HG02852 (cell line): ENCODE data around the gene DOCK9.

Experiments
- ATAC-seq: cut with Tn5 transposase; IDR thresholded peaks from one replicate; pipeline ENCODE4 v1.9.1; 2021; ENCODE audit warnings: mild to moderate bottlenecking, moderate library complexity; ENCODE audit not compliant: unreplicated experiment

Gene DOCK9

DNA sequence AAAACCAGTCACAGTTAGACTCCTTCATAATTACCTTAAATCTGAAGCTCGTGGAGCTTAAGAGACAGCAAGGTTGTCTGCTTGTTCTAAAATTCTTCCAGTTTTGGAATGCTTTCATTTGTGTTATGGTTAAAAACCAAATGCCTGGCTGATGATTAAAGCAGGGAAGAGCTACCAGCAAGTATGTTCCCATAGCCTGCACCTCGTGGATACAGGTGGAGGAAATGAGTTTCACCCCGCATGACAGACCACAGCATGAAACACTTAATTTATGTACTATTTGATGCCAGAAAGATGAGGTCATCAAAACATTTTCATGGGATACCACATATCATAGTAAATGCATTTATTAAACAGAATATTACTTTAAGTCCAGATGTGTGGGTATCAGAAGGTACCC is 416 bp upstream of the DOCK9 start:
- no peak for ATAC-seq

- no peak for ATAC-seq
These were observed 923 bp downstream of the DOCK9 start for GRCh38 chr13:98976941-98977340.

DNA sequence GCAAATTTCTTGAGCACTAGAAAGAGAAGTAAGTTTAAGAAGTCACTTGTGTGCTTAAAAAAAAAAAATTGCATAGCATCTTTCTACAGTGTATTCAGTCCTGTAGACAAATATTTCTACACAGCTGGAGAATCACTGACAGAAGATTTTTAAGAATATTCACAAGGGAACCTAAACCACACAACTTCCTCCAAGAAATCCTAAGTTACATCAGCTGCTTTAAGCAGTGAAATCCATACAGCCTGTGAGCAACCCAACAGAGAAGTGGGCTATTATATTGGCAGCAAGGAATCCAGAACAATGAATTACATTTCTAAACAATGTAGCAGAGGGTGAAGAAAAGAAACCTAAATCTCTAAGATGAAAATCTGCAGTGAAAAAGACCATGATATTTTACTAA is 1.5 kb downstream of the DOCK9 start:
- ATAC-seq = no peak

GRCh38 chr13:98975822-98976261 is 2.0 kb downstream of the DOCK9 start:
- no peak for ATAC-seq

DNA sequence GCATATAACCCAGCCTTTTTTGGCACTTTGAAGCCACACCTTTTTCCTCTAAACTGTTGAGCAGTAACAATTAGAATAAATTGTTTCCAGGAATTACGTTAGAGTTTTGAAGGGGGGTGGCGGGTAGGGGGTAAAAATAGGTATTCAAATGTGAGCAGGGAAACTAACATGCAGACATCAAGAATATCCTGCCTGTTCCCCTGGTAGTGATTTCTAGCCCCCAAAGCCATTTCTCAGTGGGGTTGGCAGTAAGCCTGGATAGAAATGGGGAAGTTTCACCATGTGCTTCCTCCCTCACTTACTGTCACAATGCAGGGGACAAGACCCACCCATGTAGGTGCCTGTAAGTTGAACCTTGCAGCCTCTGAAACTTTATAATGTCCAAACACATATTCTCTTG is 3.8 kb downstream of the DOCK9 start:
- no peak for ATAC-seq

- no peak for ATAC-seq
These were observed 5.2 kb downstream of the DOCK9 start for GRCh38 chr13:98972627-98973026.

- ATAC-seq = no peak
These were observed 5.8 kb downstream of the DOCK9 start for GRCh38 chr13:98972059-98972458.

- ATAC-seq = no peak
These were observed 7.5 kb downstream of the DOCK9 start for GRCh38 chr13:98970330-98970729.

- ATAC-seq = no peak
These were observed 10.4 kb downstream of the DOCK9 start for GRCh38 chr13:98967491-98967890.

DNA sequence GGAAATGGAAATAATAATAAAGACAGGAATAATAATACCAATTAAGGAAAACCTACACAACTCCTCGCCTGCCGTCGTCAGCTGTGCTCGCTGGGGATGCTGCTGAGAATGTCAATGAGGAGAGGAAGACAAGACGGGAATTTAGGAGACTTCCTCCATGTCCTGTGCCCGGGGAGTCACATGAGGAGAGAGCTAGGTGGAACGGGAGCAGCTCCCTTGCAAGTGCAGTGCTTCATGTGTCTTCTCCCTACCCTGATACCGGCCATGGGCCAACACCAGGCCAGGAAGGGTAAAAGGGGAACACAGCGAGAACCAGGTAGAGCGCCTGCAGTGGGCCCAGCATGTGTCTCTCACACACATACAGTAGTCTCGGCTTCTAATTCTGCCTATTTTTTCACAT is 11.8 kb downstream of the DOCK9 start:
- no peak for ATAC-seq

GRCh38 chr13:98965325-98965724 is 12.5 kb downstream of the DOCK9 start:
- ATAC-seq = no peak

DNA sequence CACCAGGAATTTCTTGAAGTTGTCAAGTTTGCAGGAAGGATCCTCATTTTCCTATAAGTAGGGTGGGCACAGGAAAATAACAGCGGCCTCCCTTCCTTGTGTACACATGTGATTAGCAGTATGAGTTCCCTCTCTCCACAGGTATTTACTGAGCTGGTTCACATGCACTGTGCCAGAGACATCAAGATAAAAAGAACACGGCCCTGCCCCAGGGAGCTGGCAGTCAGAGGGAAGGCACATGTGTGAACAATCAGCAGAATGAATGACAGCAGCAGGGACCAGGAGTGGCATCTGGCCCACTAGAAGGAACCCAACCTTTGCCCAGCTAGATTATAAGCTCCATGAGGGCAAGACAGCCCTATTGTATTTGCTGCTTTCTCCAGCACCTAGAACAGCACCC is 13.9 kb downstream of the DOCK9 start:
- ATAC-seq = no peak

GRCh38 chr13:98962901-98963590 is 14.8 kb downstream of the DOCK9 start:
- no peak for ATAC-seq

DNA sequence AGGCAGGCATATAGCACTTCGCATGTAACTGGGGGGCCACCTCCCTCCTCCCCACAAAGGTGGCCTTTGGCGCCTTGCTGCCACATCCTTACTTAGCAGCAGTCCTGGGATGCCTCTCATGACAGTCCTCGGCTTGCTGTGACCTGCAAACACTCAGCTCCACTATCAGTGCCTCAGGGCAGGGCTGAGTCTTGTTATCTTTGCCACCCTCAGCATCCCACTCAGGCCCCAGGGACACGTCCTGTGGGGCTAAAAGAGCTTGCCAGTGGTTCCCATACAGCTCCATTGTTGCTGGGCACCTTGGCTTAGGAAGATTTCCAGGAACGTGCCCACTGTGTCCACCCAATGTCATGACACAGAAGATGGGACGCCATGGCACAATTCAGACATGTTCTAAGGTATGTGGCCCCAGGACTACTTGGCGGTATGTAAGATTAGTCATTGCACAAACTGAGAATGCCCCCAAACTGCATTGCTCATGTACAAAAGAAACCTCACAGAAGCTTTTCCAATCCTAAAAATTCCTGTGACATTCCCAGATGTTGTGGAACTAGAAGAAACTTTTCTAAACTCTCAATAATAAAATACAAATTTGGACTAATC is 16.3 kb downstream of the DOCK9 start:
- no peak for ATAC-seq

GRCh38 chr13:98960606-98961502 is 17.0 kb downstream of the DOCK9 start:
- no peak for ATAC-seq

GRCh38 chr13:98959786-98960605 is 17.9 kb downstream of the DOCK9 start:
- ATAC-seq = no peak

DNA sequence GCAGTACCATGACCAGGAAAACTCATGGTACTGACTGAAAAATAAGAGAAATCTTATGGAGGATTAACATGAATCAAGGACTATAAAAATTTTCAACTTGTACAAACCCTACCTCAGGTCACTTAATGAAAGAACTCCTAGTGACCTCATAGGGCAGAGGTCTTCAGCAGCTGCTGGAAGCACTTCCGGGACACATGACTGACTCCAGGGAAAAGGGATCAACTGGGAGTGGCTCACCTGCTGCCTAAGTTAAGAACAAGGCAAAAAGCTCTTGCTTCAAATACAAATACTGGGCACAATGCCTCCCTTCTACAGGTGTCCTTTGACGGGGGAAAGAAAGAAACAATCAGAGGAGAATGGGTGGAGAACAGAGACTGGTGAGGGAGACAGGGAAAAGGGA is 18.6 kb downstream of the DOCK9 start:
- no peak for ATAC-seq

GRCh38 chr13:98958443-98958794 is 19.4 kb downstream of the DOCK9 start:
- ATAC-seq = no peak

DNA sequence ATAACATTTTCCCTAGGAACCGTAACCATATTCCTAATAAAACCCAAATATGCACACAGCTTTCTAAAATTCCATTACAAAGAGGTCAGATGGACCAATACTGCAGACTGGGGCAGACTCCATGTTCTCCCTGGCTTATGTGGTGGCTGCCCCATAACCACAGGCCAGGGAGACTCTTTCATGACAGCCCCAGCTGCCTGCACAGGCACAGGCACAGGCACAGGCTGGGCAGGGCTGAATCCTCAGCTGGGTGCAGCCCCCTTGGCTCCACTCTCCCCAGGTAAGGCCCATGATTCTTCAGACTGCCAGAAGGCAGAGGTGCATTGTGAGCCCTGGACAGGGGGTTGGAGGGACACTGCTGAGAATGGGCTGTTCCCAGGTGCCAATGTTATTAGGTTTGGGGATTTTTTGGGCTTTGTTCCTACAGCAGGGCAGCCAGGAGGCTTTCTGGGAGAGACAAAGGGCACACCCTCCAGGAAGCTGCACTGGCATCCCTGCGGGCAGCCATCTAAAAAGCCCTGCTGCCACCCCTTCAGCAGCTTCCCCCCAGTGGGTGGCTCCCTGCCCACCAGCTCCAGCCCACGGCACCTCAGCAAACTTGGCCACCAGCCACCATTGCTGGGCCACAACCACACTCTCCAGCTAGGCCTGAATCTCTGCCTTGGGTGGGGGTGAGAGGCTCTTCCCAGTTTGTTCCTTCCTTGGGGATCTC is 20.0 kb downstream of the DOCK9 start:
- ATAC-seq = no peak

DNA sequence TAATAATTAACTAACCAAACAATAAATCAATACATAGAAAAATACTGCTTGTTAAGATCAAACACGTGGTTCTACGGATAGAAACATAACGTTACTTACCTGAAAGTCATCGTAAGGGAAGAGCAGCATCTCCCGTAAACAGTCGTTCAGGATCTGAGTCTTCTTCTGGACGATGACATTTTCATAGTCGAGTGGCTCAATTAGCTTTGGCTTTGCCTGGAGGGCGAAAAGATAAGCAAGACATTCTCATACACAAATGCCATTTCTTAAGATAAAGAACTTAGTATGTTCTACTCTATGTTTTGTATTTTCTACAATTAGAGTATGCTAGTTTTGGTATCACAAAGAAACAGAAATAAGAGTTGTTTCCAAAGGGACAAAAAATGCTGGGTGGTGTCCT is 22.5 kb downstream of the DOCK9 start:
- no peak for ATAC-seq
